ENCODE measurements around the gene TACC2.
"Not testable (repeated sequence)": the region's sequence is repeated elsewhere in the genome, so short reads cannot be mapped to it uniquely, and the experiment has no call there.

The TACC2 gene

DNA sequence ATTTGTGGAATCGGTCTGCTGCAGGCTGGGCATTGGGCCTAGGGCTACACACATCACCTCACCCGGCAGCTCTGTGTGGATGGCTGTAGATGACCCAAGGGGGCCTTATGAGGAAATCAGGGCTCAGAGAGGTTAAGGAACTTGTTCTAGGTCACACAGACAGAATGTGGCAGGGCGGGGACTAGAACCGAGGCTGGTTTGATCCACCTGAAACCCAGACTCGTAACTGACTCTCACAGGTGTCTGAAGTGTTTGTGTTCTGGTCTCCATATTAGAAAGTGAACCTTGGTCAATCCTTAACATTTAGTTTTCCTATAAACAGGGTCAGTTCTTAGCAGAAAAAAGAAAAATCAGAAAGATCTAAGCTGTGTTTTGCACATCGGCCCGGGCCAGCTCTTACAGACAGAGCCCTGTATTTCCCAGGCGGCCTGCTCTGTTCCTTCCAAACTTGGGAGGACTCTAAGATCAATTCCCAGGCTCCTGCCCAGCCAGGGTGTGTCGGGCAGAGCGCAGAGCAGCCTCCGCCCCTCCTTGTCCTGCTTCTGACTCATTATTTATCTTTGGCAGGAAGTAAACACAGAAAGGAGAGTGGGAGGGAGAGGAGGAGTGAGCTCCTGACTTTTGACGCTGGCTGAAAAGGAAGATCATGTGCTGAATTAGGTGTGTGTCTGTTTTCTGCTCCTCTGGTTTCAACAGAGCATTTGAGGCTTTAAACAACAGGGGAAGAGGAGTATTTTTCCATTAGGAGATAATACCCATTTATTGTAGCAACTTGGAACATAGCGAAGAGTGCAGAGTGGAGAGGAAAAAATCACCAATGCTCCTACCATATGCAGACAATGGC is 74.1 kb downstream of the TACC2 start:
- no peak for DNase-seq (ENCODE audit: low read depth)

DNA sequence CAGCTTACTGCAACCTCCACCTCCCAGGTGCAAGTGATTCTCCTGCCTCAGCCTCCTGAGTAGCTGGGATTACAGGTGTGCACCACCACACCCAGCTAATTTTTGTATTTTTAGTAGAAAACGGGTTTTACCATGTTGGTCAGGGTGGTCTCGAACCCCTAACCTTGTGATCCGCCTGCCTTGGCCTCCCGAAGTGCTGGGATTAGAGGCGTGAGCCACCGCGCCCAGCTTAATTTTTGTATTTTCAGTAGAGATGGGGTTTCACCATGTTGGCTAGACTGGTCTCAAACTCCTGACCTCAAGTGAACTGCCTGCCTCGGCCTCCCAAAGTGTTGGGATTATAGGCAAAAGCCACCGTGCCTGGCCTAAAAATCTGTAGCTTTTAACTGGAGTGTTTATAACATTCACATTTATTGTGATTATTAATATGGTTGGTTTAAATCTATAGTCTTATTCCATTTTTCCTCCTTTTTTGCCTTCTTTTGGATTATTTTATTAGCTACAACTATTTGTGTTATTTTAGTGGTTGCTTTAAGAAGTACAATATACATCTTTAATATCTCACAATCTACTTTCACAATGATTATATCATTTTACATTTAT is 77.5 kb downstream of the TACC2 start:
- not testable (repeated sequence) for DNase-seq (ENCODE audit: low read depth)

GRCh38 chr10:122068844-122069243 is 79.9 kb downstream of the TACC2 start:
- no peak for DNase-seq (ENCODE audit: low read depth)

DNA sequence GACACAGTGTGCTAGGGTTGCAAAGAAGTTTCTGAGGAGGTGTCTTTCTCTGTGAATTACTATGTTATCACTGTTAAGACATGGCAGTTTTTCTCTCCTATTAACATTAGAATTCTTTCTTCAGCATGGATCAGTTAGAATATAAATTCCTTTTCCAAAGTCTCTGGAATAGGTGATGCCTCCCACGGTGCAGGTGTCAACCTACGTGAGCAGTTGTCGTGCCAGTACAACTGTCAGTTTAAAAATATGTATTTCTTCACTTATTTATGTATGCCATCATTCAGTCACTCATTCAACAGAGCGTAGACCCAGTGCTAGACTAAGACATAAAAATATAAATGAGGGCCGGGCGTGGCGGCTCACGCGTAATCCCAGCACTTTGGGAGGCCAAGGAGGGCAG is 83.5 kb downstream of the TACC2 start:
- no peak for DNase-seq (ENCODE audit: low read depth)

DNA sequence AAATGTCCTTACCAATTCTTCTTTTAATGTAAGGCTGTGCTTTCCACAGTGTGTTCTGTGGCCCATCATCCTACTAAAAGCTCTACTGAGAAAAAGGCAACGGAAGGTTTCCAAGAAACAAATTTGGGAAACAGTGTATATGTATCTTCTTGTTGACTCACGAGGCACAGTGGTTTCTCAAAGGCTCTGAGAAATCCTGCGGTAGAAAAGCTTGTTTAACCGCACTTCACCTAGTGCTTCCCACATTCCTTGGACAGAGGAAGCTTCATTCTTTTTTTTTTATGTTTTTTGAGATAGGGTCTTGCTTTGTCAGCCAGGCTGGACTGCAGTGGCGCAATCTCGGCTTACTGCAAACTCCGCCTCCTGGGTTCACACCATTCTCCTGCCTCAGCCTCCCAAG is 84.5 kb downstream of the TACC2 start:
- no peak for DNase-seq (ENCODE audit: low read depth)

GRCh38 chr10:122075171-122075570 is 86.2 kb downstream of the TACC2 start:
- no peak for DNase-seq (ENCODE audit: low read depth)

DNA sequence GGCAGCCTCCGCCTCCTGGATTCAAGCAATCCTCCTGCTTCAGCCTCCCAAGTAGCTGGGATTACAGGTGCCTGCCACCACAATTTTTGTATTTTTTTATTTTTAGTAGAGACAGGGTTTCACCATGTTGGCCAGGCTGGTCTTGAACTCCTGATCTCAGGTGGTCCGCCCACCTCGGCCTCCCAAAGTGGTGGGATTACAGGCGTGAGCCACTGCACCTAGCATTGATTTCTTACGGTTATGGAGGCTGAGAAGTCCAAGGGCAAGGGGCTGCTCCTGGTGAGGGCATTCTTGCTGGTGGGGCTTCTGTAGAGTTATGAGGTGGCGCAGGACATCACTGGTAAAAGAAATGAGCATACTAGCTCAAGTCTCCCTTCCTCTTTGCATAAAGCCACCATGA is 86.9 kb downstream of the TACC2 start:
- not testable (repeated sequence) for DNase-seq (ENCODE audit: low read depth)

DNA sequence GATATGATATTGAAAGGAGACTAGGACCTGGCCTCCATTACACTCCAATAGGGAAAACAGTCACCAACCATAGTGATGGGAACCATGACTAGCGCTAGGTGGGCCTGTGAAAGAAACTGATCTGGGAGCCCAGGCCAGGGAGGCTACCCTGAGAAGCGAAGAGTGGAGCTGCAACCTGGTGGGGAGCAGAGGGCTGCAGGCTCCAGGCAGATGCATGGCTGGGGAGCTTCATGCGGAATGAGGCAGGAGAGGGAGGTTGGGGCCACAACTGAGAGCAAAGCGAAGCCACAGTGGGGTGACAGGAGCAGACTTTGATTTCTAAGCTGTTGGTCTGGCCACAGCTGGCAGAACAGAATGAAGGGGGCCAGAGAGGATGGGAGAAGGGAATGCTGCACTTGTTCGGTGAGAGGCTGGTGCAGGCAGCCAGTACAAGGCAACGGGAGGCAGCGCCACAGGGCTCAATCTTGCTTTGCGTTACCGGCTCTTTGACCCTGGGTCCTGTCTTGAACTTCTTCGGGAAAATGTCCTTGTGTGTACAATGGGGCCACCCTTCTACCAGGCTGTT is 88.4 kb downstream of the TACC2 start:
- DNase-seq (ENCODE audit: low read depth): no peak

DNA sequence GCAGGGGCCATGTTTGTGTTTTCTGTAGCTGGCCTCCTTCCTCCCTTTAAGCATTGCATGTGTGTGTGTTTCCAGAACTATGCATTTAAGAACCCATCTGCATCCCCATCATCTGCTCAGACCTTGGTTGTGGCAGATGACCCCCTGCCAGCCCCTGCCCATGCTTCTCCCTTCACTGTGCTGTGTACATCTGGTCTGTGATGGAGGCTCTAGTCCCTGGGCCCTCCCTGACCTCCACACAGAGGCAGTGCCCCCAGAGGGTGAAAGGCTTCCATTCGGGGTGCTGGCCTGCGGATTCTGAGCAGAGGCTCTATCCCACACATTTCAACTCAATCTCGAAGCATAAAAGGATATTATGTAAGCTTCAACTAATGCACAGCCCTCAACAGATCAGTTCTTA is 89.4 kb downstream of the TACC2 start:
- no peak for DNase-seq (ENCODE audit: low read depth)

GRCh38 chr10:122078965-122079795 is 90.2 kb downstream of the TACC2 start:
- no peak for DNase-seq (ENCODE audit: low read depth)

DNA sequence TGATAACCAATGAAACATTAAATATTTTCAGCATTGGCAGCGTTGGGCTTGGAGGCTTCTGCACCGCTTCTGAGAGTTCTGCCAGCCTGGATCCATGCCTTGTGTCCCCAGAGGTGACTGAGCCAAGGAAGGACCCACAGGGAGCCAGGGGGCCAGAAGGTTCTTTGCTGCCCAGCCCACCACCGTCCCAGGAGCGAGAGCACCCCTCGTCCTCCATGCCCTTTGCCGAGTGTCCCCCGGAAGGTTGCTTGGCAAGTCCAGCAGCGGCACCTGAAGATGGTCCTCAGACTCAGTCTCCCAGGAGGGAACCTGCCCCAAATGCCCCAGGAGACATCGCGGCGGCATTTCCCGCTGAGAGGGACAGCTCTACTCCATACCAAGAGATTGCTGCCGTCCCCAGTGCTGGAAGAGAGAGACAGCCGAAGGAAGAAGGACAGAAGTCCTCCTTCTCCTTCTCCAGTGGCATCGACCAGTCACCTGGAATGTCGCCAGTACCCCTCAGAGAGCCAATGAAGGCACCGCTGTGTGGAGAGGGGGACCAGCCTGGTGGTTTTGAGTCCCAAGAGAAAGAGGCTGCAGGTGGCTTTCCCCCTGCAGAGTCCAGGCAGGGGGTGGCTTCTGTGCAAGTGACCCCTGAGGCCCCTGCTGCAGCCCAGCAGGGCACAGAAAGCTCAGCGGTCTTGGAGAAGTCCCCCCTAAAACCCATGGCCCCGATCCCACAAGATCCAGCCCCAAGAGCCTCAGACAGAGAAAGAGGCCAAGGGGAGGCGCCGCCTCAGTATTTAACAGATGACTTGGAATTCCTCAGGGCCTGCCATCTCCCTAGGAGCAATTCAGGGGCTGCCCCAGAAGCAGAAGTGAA is 93.9 kb downstream of the TACC2 start:
- DNase-seq (ENCODE audit: low read depth): no peak

- no peak for DNase-seq (ENCODE audit: low read depth)
Observed at GRCh38 chr10:122083478-122084025, 94.6 kb downstream of the TACC2 start.

DNA sequence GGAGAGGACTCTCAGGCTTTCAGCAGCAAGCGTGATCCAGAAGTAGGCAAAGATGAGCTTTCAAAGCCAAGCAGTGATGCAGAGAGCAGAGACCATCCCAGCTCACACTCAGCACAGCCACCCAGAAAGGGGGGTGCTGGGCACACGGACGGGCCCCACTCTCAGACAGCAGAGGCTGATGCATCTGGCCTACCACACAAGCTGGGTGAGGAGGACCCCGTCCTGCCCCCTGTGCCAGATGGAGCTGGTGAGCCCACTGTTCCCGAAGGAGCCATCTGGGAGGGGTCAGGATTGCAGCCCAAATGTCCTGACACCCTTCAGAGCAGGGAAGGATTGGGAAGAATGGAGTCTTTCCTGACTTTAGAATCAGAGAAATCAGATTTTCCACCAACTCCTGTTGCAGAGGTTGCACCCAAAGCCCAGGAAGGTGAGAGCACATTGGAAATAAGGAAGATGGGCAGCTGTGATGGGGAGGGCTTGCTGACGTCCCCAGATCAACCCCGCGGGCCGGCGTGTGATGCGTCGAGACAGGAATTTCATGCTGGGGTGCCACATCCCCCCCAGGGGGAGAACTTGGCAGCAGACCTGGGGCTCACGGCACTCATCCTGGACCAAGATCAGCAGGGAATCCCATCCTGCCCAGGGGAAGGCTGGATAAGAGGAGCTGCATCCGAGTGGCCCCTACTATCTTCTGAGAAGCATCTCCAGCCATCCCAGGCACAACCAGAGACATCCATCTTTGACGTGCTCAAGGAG is 95.5 kb downstream of the TACC2 start:
- no peak for DNase-seq (ENCODE audit: low read depth)

DNA sequence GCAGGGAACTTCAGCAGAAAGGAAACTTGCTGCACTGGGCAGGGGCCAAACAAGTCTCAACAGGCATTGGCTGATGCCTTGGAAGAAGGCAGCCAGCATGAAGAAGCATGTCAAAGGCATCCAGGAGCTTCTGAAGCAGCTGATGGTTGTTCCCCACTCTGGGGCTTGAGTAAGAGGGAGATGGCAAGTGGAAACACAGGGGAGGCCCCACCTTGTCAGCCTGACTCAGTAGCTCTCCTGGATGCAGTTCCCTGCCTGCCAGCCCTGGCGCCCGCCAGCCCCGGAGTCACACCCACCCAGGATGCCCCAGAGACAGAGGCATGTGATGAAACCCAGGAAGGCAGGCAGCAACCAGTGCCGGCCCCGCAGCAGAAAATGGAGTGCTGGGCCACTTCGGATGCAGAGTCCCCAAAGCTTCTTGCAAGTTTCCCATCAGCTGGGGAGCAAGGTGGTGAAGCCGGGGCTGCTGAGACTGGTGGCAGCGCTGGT is 96.5 kb downstream of the TACC2 start:
- DNase-seq (ENCODE audit: low read depth): no peak

GRCh38 chr10:122086416-122087240 is 97.7 kb downstream of the TACC2 start:
- DNase-seq (ENCODE audit: low read depth): no peak

DNA sequence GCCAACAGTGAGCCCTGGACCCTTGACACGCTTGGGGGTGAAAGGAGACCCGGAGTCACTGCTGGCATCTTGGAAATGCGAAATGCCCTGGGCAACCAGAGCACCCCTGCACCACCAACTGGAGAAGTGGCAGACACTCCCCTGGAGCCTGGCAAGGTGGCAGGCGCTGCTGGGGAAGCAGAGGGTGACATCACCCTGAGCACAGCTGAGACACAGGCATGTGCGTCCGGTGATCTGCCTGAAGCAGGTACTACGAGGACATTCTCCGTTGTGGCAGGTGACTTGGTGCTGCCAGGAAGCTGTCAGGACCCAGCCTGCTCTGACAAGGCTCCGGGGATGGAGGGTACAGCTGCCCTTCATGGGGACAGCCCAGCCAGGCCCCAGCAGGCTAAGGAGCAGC is 98.5 kb downstream of the TACC2 start:
- no peak for DNase-seq (ENCODE audit: low read depth)

GRCh38 chr10:122089311-122090017 is 100.5 kb downstream of the TACC2 start:
- DNase-seq (ENCODE audit: low read depth): no peak

DNA sequence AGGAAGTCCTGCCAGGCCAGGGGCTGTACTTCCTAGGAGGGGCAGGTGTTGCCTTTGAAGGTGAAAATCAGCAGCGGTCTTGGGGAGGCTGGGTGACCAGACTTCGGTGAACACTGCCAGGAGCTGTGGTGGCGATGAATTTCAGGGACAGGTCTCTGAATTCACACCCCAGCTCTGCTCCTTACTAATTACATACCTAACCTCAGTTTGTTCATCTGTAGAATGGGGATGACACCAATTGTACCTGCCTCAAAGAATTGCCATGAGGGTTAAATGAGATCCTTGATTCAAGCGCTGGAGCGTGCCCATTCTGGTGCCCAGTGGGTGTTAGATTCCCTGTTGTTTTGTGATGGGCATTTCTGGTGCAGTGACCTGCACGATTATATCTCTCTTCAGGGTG is 102.8 kb downstream of the TACC2 start:
- DNase-seq (ENCODE audit: low read depth): no peak

- DNase-seq (ENCODE audit: low read depth): no peak
Observed at GRCh38 chr10:122093076-122093475, 104.1 kb downstream of the TACC2 start.
